Activated T-helper 1 cell treated with anti-CD3 and anti-CD28 coated beads, Interleukin-12 subunit alpha, Interleukin-12 subunit beta, Interleukin-2, Interleukin-4 antibody, amounts not matched to agents 30 ng/mL and 10 ng/mL and 1 ng/mL, durations not matched to agents 14 hours and 24 hours and 36 hours (primary cell): ENCODE measurements around the gene HEATR1. TPM values are rescaled to one million over a fixed set of nuclear protein-coding genes. Genes with fewer than 3 reads are reported as not detected.

Experiments used
- DNase-seq: peaks from one replicate; pipeline ENCODE4 v3.0.0; 2021; ENCODE audit warnings: low spot score
- H3K27ac Mint-ChIP-seq: one replicate; pipeline ENCODE4 v1.8.0; 2021; ENCODE audit warnings: mild to moderate bottlenecking, mixed read lengths
- H3K27me3 Mint-ChIP-seq: one replicate; pipeline ENCODE4 v1.8.0; 2022; ENCODE audit warnings: mild to moderate bottlenecking, moderate library complexity, mixed read lengths; ENCODE audit not compliant: insufficient read depth
- H3K36me3 Mint-ChIP-seq: one replicate; pipeline ENCODE4 v1.8.0; 2021; ENCODE audit warnings: low read depth, mixed read lengths
- H3K4me1 Mint-ChIP-seq: one replicate; pipeline ENCODE4 v1.8.0; 2021; ENCODE audit warnings: low read depth, mixed read lengths
- H3K4me3 Mint-ChIP-seq: one replicate; pipeline ENCODE4 v1.8.0; 2021; ENCODE audit warnings: mild to moderate bottlenecking, moderate library complexity, mixed read lengths
- H3K9me3 Mint-ChIP-seq: one replicate; pipeline ENCODE4 v1.8.0; 2021; ENCODE audit warnings: mixed read lengths
- intact Hi-C: fragments of 100-400 bp; cut with micrococcal nuclease; formaldehyde crosslinking; loops from one replicate; pipeline ENCODE4 v1.15.1; 2024
- total RNA-seq: library from RNA; stranded (reverse); gene quantifications from 2 replicates; pipeline ENCODE4 v1.2.3, GENCODE V29; 2022

HEATR1 gene
- total RNA-seq, 1 donor from 2014 or later: 85.2 TPM

DNA sequence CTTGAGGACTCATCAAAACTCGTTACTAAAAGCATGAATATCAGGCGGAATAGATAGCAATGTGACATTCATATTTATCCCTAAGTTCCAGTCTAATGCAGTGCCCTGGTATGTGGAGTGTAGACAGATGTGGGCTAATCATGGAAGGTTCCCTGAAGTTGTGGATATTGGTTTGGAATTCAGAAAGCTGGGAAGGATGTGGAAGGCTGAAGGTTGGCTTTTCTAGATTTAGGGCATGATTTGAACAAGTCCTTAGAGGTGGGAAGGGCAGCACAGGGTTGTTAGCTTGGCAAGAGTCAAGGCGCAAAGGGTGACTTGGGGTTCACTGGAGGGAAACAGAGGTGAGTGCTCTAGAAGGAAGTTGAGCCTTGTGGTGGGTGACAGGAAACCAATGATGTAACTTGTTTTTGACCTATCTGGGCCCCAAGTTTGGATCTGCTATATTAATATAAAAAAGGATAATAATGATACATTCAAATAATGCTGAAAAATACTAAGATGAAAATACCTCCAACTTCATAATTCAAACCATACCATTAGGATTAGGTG is 58.6 kb downstream of the HEATR1 start:
- H3K27me3 Mint-ChIP-seq: no peaks in the 10 kb centered on the region
- intact Hi-C loops: no loop called here
- H3K4me1 Mint-ChIP-seq: peaks cover 20% of the 10 kb centered on the region
- no peak overlapping the region for H3K4me3 Mint-ChIP-seq
- H3K27ac Mint-ChIP-seq: peak overlapping the region; percentile 49
- peaks cover 66% of the 10 kb centered on the region for H3K36me3 Mint-ChIP-seq
- H3K9me3 Mint-ChIP-seq: no peaks in the 10 kb centered on the region
- no peak for DNase-seq

DNA sequence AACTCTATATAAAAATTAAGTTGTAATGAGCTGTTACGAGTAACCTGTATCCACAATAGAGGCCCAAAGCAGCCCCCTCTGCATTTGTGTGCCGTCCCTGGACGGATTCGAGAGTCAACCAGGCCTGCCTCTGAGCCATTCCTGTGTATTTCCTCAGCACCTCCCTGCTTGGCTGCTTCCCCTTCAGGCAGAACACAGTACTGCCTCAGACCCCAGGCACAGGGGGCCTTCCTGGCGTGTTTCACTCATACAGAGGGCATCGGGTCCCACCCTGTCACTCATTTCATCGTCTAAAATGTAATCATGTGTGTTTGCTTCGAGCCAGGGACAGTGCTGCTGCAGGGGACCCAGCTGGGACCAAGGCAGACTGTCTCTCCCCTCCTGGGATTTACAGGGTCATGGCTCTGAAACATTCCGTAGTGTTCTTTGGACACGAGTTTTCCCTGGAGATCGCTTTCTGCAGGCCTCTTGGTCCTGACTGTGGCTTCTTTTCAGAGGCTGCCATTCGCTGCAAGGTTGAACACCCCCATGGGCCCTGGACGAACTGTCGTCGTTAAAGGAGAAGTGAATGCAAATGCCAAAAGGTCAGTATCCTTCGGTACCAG is 61.1 kb downstream of the HEATR1 start:
- intact Hi-C loops: no loop called here
- H3K27ac Mint-ChIP-seq: no peak overlapping the region
- peaks cover 68% of the 10 kb centered on the region for H3K36me3 Mint-ChIP-seq

DNA sequence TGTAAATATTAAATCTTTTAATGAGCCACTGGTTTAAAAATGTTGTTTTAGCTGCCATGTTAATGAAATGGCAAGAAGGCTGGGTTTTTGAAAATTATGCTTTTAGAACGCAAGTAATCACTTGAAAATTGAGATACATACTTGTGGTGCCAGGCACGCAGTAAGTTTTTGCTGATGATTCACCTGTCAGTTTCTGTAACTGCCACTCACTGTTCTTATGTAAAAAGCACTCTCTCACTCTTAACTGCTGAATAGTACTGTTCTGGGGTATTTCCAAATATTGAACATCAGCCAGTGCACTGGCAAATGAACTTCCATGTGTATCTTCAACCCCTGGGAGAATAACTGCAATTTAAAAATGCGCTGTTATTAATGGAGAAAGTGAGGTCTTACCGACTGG is 62.6 kb downstream of the HEATR1 start:
- Mint-ChIP-seq H3K27me3 (no peaks in the 10 kb centered on the region), H3K36me3 (peaks cover 60% of the 10 kb centered on the region), H3K4me1 (peaks cover 13% of the 10 kb centered on the region), H3K9me3 (no peaks in the 10 kb centered on the region), H3K4me3 (no peak overlapping the region), H3K27ac (no peak overlapping the region)
- DNase-seq: no peak
- intact Hi-C loops: no loop called here

More for the DNA sequence above, 61.1 kb downstream of the HEATR1 start:
- no peak for DNase-seq
- no peaks in the 10 kb centered on the region for H3K27me3 Mint-ChIP-seq
- H3K9me3 Mint-ChIP-seq: no peaks in the 10 kb centered on the region
- peaks cover 20% of the 10 kb centered on the region for H3K4me1 Mint-ChIP-seq
- H3K4me3 Mint-ChIP-seq: no peak overlapping the region

DNA sequence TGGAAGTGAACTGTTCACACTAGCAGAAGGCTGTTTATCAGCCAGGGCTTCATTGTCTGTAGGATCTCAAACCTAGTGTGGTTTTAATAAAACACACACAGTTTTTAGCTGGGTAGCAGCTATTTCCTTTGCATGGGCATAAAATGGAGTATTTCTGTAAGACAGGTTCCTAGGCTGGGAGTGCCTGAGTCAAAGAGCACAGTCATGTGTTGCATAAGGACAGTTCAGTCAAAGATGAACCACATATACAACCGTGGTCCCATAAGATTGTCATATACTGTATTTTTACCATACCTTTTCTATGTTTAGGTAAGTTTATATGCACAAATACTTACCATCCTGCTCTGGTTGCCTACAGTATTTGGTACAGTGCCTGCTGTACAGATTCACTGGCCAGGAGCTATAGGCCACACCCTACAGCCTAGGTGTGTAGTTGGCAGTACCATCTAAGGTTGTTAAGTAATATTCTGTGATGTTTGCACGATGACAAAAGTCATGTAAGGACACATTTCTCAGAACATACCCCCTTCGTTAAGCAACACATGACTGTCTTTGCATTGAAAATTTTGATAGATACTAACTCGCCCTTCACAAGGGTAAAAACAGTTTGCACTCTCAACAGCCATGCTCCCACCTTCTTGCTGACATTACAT is 63.4 kb downstream of the HEATR1 start:
- intact Hi-C loops: no loop called here
- Mint-ChIP-seq H3K27ac (no peak overlapping the region), H3K36me3 (peaks cover 61% of the 10 kb centered on the region), H3K4me3 (no peak overlapping the region), H3K27me3 (no peaks in the 10 kb centered on the region), H3K4me1 (peaks cover 13% of the 10 kb centered on the region), H3K9me3 (no peaks in the 10 kb centered on the region)
- DNase-seq: no peak

DNA sequence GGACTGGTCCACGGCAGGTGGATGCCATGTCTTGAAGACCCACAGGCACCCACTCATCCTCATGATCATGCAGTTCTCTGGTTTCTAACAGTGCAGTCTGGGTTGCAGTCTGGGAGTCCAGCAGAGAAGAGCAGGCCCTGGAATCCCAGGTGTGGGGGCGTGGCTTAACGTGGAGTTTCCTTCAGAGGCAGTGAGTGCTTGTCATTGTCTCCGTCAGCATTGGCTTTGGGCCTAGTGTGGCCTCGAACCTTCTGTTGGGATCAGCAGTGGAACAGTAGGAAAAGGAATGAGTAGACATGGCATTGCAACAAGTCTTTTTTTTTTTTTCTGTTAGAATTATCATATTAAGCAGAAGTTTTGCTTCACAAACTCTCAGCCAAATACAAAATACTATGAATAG is 67.8 kb downstream of the HEATR1 start:
- Mint-ChIP-seq H3K27ac (no peak overlapping the region), H3K4me1 (peaks cover 31% of the 10 kb centered on the region), H3K27me3 (no peaks in the 10 kb centered on the region), H3K36me3 (peaks cover 48% of the 10 kb centered on the region), H3K9me3 (no peaks in the 10 kb centered on the region), H3K4me3 (no peak overlapping the region)
- no peak for DNase-seq
- intact Hi-C loops: no loop called here

DNA sequence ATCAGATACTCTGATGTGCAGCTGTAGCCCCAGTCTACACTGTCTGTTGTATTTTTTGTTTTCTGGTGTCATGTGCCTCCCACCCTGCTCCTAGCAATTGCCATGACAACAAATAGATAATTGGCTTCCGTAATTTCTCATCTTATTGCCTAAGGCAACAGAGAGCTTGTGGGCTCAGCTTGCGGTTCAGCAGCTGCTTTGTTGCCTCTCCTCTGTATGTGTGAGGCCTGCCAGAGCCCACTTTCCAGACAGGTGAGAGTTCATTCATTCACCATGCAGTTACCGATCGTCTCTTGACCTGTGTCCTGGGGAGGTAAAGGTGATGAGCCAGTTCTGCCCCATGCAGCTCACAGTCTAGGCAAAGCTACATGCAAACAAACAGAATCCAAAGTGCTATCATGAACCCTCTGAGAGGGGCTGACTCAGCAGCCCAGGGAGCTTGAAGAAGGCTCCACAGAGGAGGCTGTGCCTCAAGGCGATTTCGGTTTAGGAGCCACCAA is 68.6 kb downstream of the HEATR1 start:
- intact Hi-C loops: loop anchor here (2.0 kb wide), 1 partner anchor 69 kb away; the partner anchor contains the start of gene HEATR1
- Mint-ChIP-seq H3K27ac (peak overlapping the region; percentile 58), H3K4me1 (peaks cover 34% of the 10 kb centered on the region), H3K36me3 (peaks cover 51% of the 10 kb centered on the region), H3K9me3 (no peaks in the 10 kb centered on the region), H3K27me3 (no peaks in the 10 kb centered on the region), H3K4me3 (no peak overlapping the region)
- no peak for DNase-seq

DNA sequence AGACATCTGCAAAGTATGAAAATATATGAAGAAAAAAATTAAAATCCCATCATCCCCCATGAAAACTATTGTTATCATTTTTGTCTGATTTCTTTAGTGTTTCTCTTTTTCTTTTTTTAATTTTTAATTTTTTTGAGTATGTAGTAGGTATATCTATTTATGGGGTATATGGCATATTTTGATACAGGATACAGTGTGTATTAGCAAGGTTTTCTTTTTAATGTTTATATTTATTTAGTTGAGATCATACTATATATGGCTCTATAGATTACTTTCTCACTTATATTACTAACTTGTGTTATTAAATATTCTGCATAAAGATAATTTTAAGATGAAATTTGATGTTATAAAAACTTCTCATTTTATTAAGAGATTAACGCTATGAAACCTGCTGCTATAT is 69.1 kb downstream of the HEATR1 start:
- Mint-ChIP-seq H3K36me3 (peaks cover 48% of the 10 kb centered on the region), H3K4me3 (no peak overlapping the region), H3K9me3 (no peaks in the 10 kb centered on the region), H3K27me3 (no peaks in the 10 kb centered on the region), H3K27ac (no peak overlapping the region), H3K4me1 (peaks cover 38% of the 10 kb centered on the region)
- intact Hi-C loops: loop anchor here (2.0 kb wide), 1 partner anchor 70 kb away; the partner anchor contains the start of gene HEATR1
- no peak for DNase-seq

DNA sequence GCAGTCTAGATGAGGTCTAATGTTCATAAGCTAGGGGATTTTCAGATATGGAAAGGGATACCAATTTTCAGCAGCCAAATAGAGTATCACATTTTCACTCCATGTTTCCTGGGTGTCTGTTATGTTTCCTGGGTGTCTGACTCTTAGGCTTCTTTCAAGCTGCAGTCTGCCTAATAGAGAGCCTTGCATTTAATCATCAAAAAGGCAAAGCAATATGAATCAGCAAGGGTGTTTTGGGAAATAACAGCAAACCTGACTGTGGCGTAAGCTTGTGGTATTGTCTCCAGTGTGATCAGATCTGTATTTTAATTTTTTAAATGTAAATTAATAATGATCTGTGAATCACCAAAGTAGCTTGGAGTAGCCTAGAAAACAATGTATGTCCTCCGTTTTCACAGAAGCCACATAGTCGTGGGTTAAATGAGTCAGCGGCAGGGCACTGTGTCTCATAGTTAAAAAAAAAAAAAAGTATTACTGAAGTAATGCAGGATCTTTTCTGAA is 70.1 kb downstream of the HEATR1 start:
- Mint-ChIP-seq H3K4me1 (peaks cover 40% of the 10 kb centered on the region), H3K27ac (peak overlapping the region; percentile 90), H3K9me3 (no peaks in the 10 kb centered on the region), H3K27me3 (no peaks in the 10 kb centered on the region), H3K36me3 (peaks cover 41% of the 10 kb centered on the region), H3K4me3 (peak overlapping the region; percentile 22)
- DNase-seq: peak; percentile 24
- intact Hi-C loops: loop anchor here (1.0 to 2.0 kb wide), 3 partner anchors 10 to 431 kb away; partner anchors contain the start of gene HEATR1

DNA sequence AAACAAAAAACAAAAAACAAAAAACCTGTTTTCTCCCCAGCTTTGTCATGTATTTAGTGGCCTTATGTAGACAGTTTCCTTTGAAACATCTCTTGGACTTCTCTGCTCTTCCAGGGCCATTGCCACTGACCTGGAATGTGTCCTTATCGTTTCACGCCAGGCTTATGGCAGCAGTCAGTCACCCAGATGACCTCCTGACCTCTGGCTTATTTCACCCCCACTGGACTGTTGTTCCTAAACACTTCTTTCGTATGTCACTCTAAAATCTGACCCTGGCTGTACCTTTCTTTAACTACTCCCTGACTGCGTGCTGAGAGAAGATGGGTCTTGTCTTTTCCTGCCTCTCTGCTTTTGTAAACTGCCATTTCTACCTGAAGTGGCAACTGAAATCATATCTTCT is 71.5 kb downstream of the HEATR1 start:
- intact Hi-C loops: no loop called here
- Mint-ChIP-seq H3K27me3 (no peaks in the 10 kb centered on the region), H3K4me3 (no peak overlapping the region), H3K36me3 (peaks cover 40% of the 10 kb centered on the region), H3K4me1 (peaks cover 40% of the 10 kb centered on the region), H3K9me3 (no peaks in the 10 kb centered on the region), H3K27ac (peak overlapping the region; percentile 65)
- DNase-seq: no peak

DNA sequence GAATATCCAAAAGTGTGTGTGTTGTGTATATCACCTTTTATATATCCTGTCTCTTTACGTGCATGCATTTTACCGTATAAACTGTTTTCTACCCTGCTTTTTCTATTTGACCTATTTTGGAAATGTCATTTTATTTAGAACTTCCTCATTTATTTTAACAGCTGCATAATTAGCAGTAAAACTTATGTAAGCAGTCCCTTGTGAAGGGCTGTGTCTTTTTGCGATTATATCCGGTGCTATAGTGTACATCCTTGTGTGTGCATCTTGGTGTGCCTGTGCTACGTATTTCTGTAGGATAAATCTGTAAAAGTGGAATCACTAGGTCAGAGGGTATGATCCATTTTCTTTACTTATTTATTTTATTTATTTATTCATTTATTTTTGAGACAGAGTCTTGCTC is 73.4 kb downstream of the HEATR1 start:
- Mint-ChIP-seq H3K36me3 (peaks cover 44% of the 10 kb centered on the region), H3K4me3 (no peak overlapping the region), H3K4me1 (peaks cover 49% of the 10 kb centered on the region), H3K9me3 (no peaks in the 10 kb centered on the region), H3K27me3 (no peaks in the 10 kb centered on the region), H3K27ac (peak overlapping the region; percentile 14)
- intact Hi-C loops: no loop called here
- no peak for DNase-seq

DNA sequence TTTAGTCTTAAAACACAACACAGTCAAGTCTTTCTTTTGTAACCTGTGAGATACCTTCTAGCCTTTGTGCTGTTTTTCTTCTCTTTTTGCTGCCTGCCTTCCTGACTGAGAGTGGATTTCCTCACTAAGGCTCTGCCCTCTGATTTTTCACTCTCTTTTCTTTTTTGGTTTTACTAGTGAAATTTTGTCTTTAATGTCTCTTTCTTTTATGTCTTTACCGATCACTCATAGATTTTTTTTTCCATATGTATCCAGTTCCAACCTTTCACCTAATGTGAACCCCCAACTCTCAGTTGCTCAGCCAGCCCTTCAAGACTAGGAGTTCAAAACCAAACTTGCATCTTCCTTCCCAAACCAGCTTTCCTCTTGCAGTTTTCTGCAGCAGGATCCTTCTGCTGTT is 74.0 kb downstream of the HEATR1 start:
- DNase-seq: no peak
- H3K36me3 Mint-ChIP-seq: peaks cover 41% of the 10 kb centered on the region
- intact Hi-C loops: no loop called here
- H3K27me3 Mint-ChIP-seq: no peaks in the 10 kb centered on the region
- H3K4me3 Mint-ChIP-seq: no peak overlapping the region
- peaks cover 44% of the 10 kb centered on the region for H3K4me1 Mint-ChIP-seq
- no peaks in the 10 kb centered on the region for H3K9me3 Mint-ChIP-seq
- peak overlapping the region; percentile 9 for H3K27ac Mint-ChIP-seq

DNA sequence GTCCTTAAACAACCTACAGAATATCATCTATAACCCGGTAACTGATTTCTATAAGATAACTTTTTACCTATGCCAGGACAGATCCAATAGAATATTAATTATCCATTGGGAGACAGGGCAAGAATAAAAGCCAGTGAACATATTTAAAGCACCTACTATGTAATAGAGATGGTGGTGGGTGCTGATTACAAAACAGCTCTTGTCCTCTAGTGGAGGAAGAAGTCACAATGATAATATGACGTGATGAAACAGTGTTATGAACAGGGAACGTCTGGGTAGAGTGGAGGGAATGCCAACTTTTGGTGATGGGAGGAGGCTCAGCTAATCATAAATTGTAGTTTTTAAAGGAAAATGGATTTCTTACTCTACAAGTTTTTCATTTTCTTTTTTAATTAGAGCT is 78.2 kb downstream of the HEATR1 start:
- Mint-ChIP-seq H3K4me3 (no peak overlapping the region), H3K4me1 (peaks cover 42% of the 10 kb centered on the region), H3K27me3 (no peaks in the 10 kb centered on the region), H3K9me3 (no peaks in the 10 kb centered on the region), H3K36me3 (peaks cover 33% of the 10 kb centered on the region), H3K27ac (peak overlapping the region; percentile 56)
- no peak for DNase-seq
- intact Hi-C loops: loop anchor here (10.0 kb wide), 1 partner anchor 1021 kb away; the partner anchor contains the start of gene B3GALNT2

DNA sequence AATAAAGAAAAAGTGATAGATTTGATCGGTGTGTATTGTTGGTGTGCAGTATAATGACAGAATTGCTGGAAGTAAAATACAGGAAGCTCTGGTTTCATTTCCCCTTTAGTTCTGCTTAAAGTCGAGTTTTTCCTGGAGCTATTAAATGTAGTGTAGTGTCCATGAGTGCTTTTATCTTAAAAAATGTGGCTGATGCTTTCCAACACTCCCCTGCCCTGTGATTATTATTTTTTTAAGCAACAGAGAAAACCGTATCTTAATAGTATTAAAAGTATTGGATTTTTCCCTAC is 79.5 kb downstream of the HEATR1 start:
- Mint-ChIP-seq H3K9me3 (no peaks in the 10 kb centered on the region), H3K27ac (peak overlapping the region; percentile 100), H3K36me3 (peaks cover 27% of the 10 kb centered on the region), H3K27me3 (no peaks in the 10 kb centered on the region), H3K4me1 (peaks cover 36% of the 10 kb centered on the region), H3K4me3 (peak overlapping the region; percentile 99)
- intact Hi-C loops: loop anchor here (1.0 to 10.0 kb wide), 8 partner anchors 9 to 1020 kb away; partner anchors contain the start of genes B3GALNT2, HEATR1 and MTR
- no peak for DNase-seq
